ENCODE measurements around the gene FZD2. TPM values are rescaled to one million over a fixed set of nuclear protein-coding genes. Genes with fewer than 3 reads are reported as not detected.
"Not testable (repeated sequence)": the region's sequence is repeated elsewhere in the genome, so short reads cannot be mapped to it uniquely, and the experiment has no call there.

The FZD2 gene
- total RNA-seq, 4 donors from 2014 or later: 0.26 to 22.8 (median 9.0) TPM

DNA sequence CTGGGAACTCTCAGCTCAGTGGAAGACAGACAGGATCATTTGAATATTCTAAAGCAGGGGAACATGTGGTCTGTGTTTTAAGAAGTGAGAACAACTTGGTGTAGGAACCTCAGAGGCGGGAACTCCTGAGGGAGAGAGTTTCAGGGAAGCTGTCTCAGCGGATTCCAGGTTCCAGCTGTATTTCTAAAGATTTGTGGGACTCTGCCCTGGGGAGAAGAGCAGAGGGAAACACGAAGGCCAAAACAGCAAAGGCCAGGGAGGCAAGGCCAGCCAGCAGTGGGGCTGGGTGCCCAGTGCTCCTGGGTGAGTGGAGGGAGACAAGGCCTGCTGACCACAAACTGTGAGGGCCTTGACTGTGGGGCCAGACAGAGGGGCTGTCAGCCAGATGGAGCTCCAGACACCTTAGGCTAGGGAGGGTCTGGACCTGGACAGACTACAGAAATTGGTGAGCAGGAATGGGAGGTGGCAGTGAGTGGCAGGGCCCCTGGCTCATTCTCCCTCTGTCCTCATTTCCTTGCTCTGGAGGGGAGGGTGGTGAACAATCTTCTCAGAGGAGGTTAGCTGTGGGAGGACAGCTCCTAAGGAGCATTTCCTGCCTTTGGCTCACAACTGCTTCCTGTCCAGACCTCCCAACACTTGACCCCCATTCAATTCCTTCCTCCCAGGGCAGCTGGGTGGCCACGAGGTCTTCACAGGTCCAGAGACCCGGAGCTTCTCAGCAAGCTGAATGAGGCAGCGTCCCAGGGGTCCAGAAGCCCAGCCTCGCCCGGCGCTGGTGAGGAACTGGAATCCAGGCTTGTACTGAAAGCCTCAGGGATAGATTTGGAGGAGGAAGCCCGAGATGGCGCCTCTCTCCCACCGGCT, 21.0 kb upstream of the FZD2 start:
- intact Hi-C loops (cut with DNase I; ENCODE audit: low total_unique reads): no loop called here
- TF ChIP-seq, protein P1, sequence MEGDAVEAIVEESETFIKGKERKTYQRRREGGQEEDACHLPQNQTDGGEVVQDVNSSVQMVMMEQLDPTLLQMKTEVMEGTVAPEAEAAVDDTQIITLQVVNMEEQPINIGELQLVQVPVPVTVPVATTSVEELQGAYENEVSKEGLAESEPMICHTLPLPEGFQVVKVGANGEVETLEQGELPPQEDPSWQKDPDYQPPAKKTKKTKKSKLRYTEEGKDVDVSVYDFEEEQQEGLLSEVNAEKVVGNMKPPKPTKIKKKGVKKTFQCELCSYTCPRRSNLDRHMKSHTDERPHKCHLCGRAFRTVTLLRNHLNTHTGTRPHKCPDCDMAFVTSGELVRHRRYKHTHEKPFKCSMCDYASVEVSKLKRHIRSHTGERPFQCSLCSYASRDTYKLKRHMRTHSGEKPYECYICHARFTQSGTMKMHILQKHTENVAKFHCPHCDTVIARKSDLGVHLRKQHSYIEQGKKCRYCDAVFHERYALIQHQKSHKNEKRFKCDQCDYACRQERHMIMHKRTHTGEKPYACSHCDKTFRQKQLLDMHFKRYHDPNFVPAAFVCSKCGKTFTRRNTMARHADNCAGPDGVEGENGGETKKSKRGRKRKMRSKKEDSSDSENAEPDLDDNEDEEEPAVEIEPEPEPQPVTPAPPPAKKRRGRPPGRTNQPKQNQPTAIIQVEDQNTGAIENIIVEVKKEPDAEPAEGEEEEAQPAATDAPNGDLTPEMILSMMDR (IDR thresholded peaks at IDR 0.05): no peak
- TF ChIP-seq POLR2A (IDR thresholded peaks at IDR 0.05): no peak
- DNase-seq: no peak
- Histone ChIP-seq H3K9me3 (no peaks in the 10 kb centered on the region), H3K4me3 (no peak overlapping the region), H3K27ac (no peak overlapping the region), H3K4me1 (peaks cover 0 to 6% of the 10 kb centered on the region in 2 donors), H3K36me3 (no peaks in the 10 kb centered on the region), H3K27me3 (no peaks in the 10 kb centered on the region)

DNA sequence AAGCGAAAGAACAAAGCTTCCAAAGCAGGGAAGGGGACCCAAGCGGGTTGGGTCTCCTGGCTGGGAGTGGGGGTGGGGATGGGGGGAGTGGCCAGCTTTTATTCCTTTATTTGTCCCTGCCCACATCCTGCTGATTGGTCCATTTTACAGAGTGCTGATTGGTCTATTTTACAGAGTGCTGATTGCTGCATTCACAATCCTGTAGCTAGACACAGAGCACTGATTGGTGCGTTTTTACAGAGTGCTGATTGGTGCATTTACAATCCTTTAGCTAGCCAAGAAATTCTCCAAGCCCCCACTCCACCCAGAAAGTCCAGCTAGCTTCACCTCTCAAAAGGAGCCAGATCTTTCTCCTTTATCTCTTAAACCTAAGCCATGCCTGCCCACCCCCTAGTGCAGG, 19.4 kb upstream of the FZD2 start:
- H3K4me3 ChIP-seq; H3K36me3 ChIP-seq; H3K27me3 ChIP-seq; H3K9me3 ChIP-seq; H3K27ac ChIP-seq; DNase-seq; H3K4me1 ChIP-seq; intact Hi-C loops (cut with DNase I; ENCODE audit: low total_unique reads): not testable (repeated sequence)

DNA sequence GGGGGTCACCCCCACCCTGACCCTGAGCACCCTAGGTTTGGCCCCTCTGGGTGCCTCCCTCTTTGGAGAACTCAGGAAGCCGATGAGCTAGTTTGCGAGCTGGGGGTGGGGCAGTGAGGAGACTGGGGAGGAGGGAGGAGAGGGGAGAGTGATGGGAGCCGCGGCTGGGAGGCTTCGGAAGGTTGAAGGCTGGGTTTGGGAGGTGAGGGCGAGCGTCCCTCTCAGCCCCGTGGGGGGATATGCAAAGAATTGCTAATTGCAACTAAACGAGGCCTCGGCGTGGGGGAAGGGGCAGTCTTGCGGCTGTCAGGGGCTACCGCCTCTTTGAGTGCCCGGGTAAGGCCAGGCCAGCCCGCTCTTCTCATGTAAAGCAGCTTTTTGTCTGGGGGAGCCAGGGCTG, 17.6 kb upstream of the FZD2 start:
- no peak overlapping the region for H3K4me3 ChIP-seq
- no peak overlapping the region for H3K27ac ChIP-seq
- DNase-seq: no peak
- TF ChIP-seq POLR2A (IDR thresholded peaks at IDR 0.05): no peak
- TF ChIP-seq, protein P1 (IDR thresholded peaks at IDR 0.05): no peak
- intact Hi-C loops (cut with DNase I; ENCODE audit: low total_unique reads): no loop called here
- no peaks in the 10 kb centered on the region for H3K36me3 ChIP-seq
- no peaks in the 10 kb centered on the region for H3K4me1 ChIP-seq
- H3K9me3 ChIP-seq: no peaks in the 10 kb centered on the region
- no peaks in the 10 kb centered on the region for H3K27me3 ChIP-seq

DNA sequence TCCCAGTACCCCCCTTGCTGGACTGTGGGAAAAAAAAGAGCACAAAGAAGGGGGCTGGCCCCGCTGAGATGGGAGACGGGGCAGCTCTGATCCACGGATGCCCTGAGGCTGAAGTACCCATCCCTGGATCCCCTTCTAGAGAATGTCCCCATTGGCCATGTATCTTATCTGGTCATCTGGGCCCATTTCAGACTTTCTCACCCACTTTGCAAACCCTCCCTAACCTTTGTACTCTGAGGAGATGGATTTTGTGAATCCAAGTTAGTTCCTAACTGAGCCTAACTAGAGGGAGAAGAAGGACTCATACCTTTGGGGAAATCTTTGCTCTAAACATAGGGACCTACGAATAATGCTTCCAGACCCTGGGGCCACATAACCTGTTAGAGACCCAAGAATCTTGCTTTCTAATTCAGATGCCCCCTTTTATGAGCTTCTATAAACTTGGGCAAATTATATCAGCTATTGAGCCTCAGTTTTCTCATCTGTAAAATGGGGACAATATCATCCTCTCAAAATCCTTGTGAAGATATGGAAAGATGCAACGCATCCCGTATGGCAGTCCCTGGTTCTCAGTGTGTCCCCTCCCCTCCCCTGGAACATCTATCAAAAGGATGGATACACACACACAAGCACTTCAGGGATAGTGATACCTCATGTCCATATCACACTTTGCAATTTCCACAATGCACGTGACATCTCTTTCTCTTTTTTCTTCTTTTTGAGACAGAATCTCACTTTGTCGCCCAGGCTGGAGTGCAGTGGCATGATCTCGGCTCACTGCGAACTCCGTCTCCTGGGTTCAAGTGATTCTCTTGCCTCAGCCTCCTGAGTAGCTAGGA, 16.8 kb upstream of the FZD2 start:
- Histone ChIP-seq H3K27me3 (no peaks in the 10 kb centered on the region), H3K4me3 (no peak overlapping the region), H3K27ac (no peak overlapping the region), H3K9me3 (no peaks in the 10 kb centered on the region), H3K4me1 (no peaks in the 10 kb centered on the region), H3K36me3 (no peaks in the 10 kb centered on the region)
- intact Hi-C loops (cut with DNase I; ENCODE audit: low total_unique reads): no loop called here
- no peak for DNase-seq
- TF ChIP-seq POLR2A (IDR thresholded peaks at IDR 0.05): no peak
- TF ChIP-seq, protein P1 (IDR thresholded peaks at IDR 0.05): no peak

DNA sequence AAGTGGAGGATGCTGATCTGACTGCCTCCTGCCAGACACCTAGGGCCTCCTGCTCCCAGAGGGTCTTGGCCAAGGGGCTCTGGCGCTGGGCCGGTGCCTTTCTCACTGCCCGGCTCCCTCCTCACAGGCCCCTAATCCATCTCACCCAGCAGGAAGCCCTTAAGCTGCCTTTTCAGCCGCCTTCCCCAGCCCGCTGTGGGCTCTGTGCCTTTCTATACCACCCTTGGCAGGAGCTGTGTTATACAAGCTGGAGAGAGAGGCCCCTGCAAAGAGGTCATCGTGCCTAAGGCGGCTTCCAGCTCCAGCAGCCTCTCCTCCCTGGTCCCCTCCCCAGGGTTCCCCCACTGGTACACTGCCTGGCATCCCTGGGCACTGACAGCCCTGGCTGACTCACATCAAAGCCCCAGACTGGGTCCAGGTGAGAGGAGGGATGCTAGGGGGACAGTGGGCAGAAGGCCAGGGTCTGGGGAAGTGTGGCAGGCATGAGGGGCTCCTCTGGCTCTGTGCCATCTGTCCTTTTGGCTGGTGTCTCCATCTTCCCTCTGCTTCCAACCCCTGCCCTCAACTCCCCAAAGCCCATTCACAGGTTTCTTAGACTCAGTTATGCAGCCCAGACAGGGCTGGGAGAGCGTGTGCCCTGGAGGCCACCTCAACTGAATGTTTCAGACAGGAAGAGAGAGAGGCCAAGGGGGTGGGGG, 15.3 kb upstream of the FZD2 start:
- Histone ChIP-seq H3K27me3 (no peaks in the 10 kb centered on the region), H3K27ac (no peak overlapping the region), H3K4me3 (no peak overlapping the region), H3K36me3 (no peaks in the 10 kb centered on the region), H3K4me1 (no peaks in the 10 kb centered on the region), H3K9me3 (no peaks in the 10 kb centered on the region)
- no peak for TF ChIP-seq POLR2A (IDR thresholded peaks at IDR 0.05)
- TF ChIP-seq, protein P1 (IDR thresholded peaks at IDR 0.05): no peak
- intact Hi-C loops (cut with DNase I; ENCODE audit: low total_unique reads): no loop called here
- no peak for DNase-seq
